Nephron (organoid): ENCODE measurements around the gene EDRF1.
A peak's percentile ranks its signal among the peaks of the same experiment; 100 is the strongest.

ENCODE experiments used
- H3K27ac Mint-ChIP-seq, 3 experiments: 2 replicates each; pipeline ENCODE4 v1.8.0; 2020; ENCODE audit warnings: mixed read lengths in 3 of 3, mild to moderate bottlenecking in 2 of 3, moderate library complexity in 1 of 3
- H3K27me3 Mint-ChIP-seq: 2 replicates; pipeline ENCODE4 v1.8.0; 2021; ENCODE audit warnings: low read depth, mild to moderate bottlenecking, moderate library complexity, mixed read lengths
- H3K36me3 Mint-ChIP-seq: 2 replicates; pipeline ENCODE4 v1.8.0; 2020; ENCODE audit warnings: low read depth, mixed read lengths
- H3K4me1 Mint-ChIP-seq: 2 replicates; pipeline ENCODE4 v1.8.0; 2020; ENCODE audit warnings: mixed read lengths
- H3K4me3 Mint-ChIP-seq, 3 experiments: 2 replicates each; pipeline ENCODE4 v1.8.0; 2020; ENCODE audit warnings: mild to moderate bottlenecking in 3 of 3, mixed read lengths in 3 of 3, moderate library complexity in 2 of 3
- H3K9me3 Mint-ChIP-seq: 2 replicates; pipeline ENCODE4 v1.8.0; 2020; ENCODE audit warnings: mixed read lengths
- CTCF ChIP-seq, 3 experiments: fragments of 200-600 bp; sonication (generic); IDR thresholded peaks; one replicate each; pipeline ENCODE4 v1.5.0; 2021; ENCODE audit warnings: antibody characterized with exemption in 3 of 3; ENCODE audit not compliant: unreplicated experiment in 3 of 3

Gene EDRF1

GRCh38 chr10:125720002-125720382 is 483 bp downstream of the EDRF1 start:
- H3K36me3 Mint-ChIP-seq = peaks cover 38% of the 10 kb centered on the region
- H3K9me3 Mint-ChIP-seq = peaks cover 10% of the 10 kb centered on the region
- H3K27ac Mint-ChIP-seq = peak overlapping the region; percentile 76 to 96 (median 79)

GRCh38 chr10:125721035-125721434 is 1.5 kb downstream of the EDRF1 start:
- Mint-ChIP-seq H3K36me3 (peaks cover 47% of the 10 kb centered on the region), H3K4me3 (peak overlapping the region; percentile 80 to 94 (median 82)), H3K27ac (no peak overlapping the region), H3K4me1 (peaks cover 8% of the 10 kb centered on the region), H3K9me3 (peaks cover 10% of the 10 kb centered on the region), H3K27me3 (no peaks in the 10 kb centered on the region)
- no peak for TF ChIP-seq CTCF (IDR thresholded peaks at IDR 0.05; ENCODE audit: unreplicated experiment in 3 of 3)

More at GRCh38 chr10:125720002-125720382, 483 bp downstream of the EDRF1 start:
- peak overlapping the region; percentile 94 to 98 (median 97) for H3K4me3 Mint-ChIP-seq
- peaks cover 8% of the 10 kb centered on the region for H3K4me1 Mint-ChIP-seq
- no peaks in the 10 kb centered on the region for H3K27me3 Mint-ChIP-seq
- no peak for TF ChIP-seq CTCF (IDR thresholded peaks at IDR 0.05; ENCODE audit: unreplicated experiment in 3 of 3)

- no peak overlapping the region for H3K27ac Mint-ChIP-seq
- no peaks in the 10 kb centered on the region for H3K27me3 Mint-ChIP-seq
- H3K4me3 Mint-ChIP-seq = peak overlapping the region; percentile 4 to 61 (median 26)
- peaks cover 5% of the 10 kb centered on the region for H3K9me3 Mint-ChIP-seq
- peaks cover 8% of the 10 kb centered on the region for H3K4me1 Mint-ChIP-seq
- peaks cover 60% of the 10 kb centered on the region for H3K36me3 Mint-ChIP-seq
- no peak for TF ChIP-seq CTCF (IDR thresholded peaks at IDR 0.05; ENCODE audit: unreplicated experiment in 3 of 3)
Measured at GRCh38 chr10:125722811-125723210, 3.3 kb downstream of the EDRF1 start.

- no peak overlapping the region for H3K4me3 Mint-ChIP-seq
- peaks cover 2% of the 10 kb centered on the region for H3K4me1 Mint-ChIP-seq
- H3K27ac Mint-ChIP-seq = no peak overlapping the region
- H3K36me3 Mint-ChIP-seq = peaks cover 85% of the 10 kb centered on the region
- no peaks in the 10 kb centered on the region for H3K27me3 Mint-ChIP-seq
- no peaks in the 10 kb centered on the region for H3K9me3 Mint-ChIP-seq
- no peak for TF ChIP-seq CTCF (IDR thresholded peaks at IDR 0.05; ENCODE audit: unreplicated experiment in 3 of 3)
Measured at GRCh38 chr10:125726914-125727313, 7.4 kb downstream of the EDRF1 start.

- peaks cover 85% of the 10 kb centered on the region for H3K36me3 Mint-ChIP-seq
- H3K27ac Mint-ChIP-seq = no peak overlapping the region
- no peak overlapping the region for H3K4me3 Mint-ChIP-seq
- no peaks in the 10 kb centered on the region for H3K9me3 Mint-ChIP-seq
- no peak for TF ChIP-seq CTCF (IDR thresholded peaks at IDR 0.05; ENCODE audit: unreplicated experiment in 3 of 3)
- no peaks in the 10 kb centered on the region for H3K27me3 Mint-ChIP-seq
- H3K4me1 Mint-ChIP-seq = no peaks in the 10 kb centered on the region
Measured at GRCh38 chr10:125727436-125727835, 7.9 kb downstream of the EDRF1 start.

GRCh38 chr10:125734148-125734547 is 14.6 kb downstream of the EDRF1 start:
- peaks cover 84% of the 10 kb centered on the region for H3K36me3 Mint-ChIP-seq
- no peak overlapping the region for H3K4me3 Mint-ChIP-seq
- TF ChIP-seq CTCF (IDR thresholded peaks at IDR 0.05; ENCODE audit: unreplicated experiment in 3 of 3) = no peak
- no peaks in the 10 kb centered on the region for H3K27me3 Mint-ChIP-seq
- no peak overlapping the region for H3K27ac Mint-ChIP-seq
- H3K4me1 Mint-ChIP-seq = no peaks in the 10 kb centered on the region
- no peaks in the 10 kb centered on the region for H3K9me3 Mint-ChIP-seq
